ENCODE results near the gene FOCAD. TPM values are rescaled to one million over a fixed set of nuclear protein-coding genes. Genes with fewer than 3 reads are reported as not detected.
"Not testable (repeated sequence)": the region's sequence is repeated elsewhere in the genome, so short reads cannot be mapped to it uniquely, and the experiment has no call there.

Gene FOCAD
- total and polyA plus RNA-seq, 2 of the 8 experiments (the other 6 are each of a cell fraction or from before 2014, with no cell fraction given), result 22.0 to 38.4 TPM

DNA sequence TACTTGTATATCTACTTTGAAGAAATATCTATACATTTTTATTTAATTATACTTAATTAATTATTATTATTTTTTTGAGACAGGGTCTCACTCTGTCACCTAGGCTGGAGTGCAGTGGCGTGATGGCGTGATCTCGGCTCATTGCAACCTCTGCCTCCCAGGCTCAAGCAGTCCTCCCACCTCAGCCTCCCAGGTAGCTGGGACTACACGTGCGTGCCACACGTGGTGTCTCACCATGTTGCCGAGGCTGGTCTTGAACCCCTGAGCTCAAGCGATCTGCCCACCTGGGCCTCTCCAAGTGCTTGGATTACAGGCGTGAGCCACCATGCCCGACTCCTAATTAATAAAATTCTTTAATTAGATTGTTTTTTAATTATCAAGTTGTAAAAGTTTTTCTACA, 10.5 kb upstream of the FOCAD start:
- H3K14ac ChIP-seq (ENCODE audit: insufficient read length); H3K23ac ChIP-seq (ENCODE audit: insufficient read length); H2AK5ac ChIP-seq (ENCODE audit: low read depth, low read length); H3K27ac ChIP-seq (ENCODE audit: low read depth, low read length); H4K8ac ChIP-seq (ENCODE audit: extremely low read depth, insufficient read depth, low read length); H2BK120ac ChIP-seq (replicated peaks; ENCODE audit: low read depth, low read length); H4K91ac ChIP-seq (replicated peaks; ENCODE audit: insufficient read length, low read length); H3K56ac ChIP-seq (replicated peaks; ENCODE audit: insufficient read length, low read depth, low read length); H4K5ac ChIP-seq (ENCODE audit: insufficient read length, low read depth, low read length); H3K27me3 ChIP-seq (replicated peaks in 1 of 4; ENCODE audit: control insufficient read depth in 3 of 4, extremely low read depth in 1 of 4, insufficient read depth in 3 of 4, low read length in 3 of 4); H3K4ac ChIP-seq (replicated peaks; ENCODE audit: insufficient read length, low read depth, low read length); H3K79me1 ChIP-seq (ENCODE audit: low read depth, low read length); H3K4me2 ChIP-seq (ENCODE audit: insufficient read depth in 1 of 2, low read depth in 2 of 2, low read length in 2 of 2); H4K20me1 ChIP-seq (replicated peaks in 1 of 2; ENCODE audit: control insufficient read depth in 1 of 2, insufficient read depth in 2 of 2, low read length in 2 of 2); DNase-seq (ENCODE audit: low read depth in 1 of 2, low spot score in 2 of 2); H3K9ac ChIP-seq (replicated peaks in 1 of 4; ENCODE audit: extremely low read depth in 1 of 4, low read depth in 3 of 4, low read length in 3 of 4); H3K4me3 ChIP-seq (ENCODE audit: extremely low read depth in 1 of 4, insufficient read depth in 2 of 4, low read depth in 3 of 4, low read length in 4 of 4); H2BK5ac ChIP-seq (ENCODE audit: low read depth, low read length); H3K9me3 ChIP-seq (ENCODE audit: insufficient read depth in 2 of 2, low read depth in 1 of 2, low read length in 1 of 2); H2AFZ ChIP-seq (ENCODE audit: low read length); H3K18ac ChIP-seq (ENCODE audit: extremely low read depth, low read length); H3K23me2 ChIP-seq (ENCODE audit: low read depth, low read length); H2BK15ac ChIP-seq (ENCODE audit: low read length); H3K36me3 ChIP-seq (ENCODE audit: control insufficient read depth in 2 of 4, insufficient read depth in 4 of 4, low read length in 3 of 4); H2BK12ac ChIP-seq (ENCODE audit: low read depth, low read length); H2BK20ac ChIP-seq (ENCODE audit: low read length); FAIRE-seq; H3K4me1 ChIP-seq (replicated peaks in 1 of 4; ENCODE audit: control insufficient read depth in 3 of 4, insufficient read depth in 4 of 4, low read length in 3 of 4): not testable (repeated sequence)
- CTCF ChIA-PET (ENCODE audit: partially characterized antibody), result interaction anchor here (1.6 kb wide), 1 partner anchor 14 kb away, joined by 6 read pairs; no protein-coding TSS in a partner anchor
- POLR2A ChIA-PET (ENCODE audit: partially characterized antibody), result interaction anchor here (3.1 kb wide), 1 partner anchor 11 kb away, joined by 17 read pairs; the partner anchor contains the start of gene FOCAD
- peaks cover 0 to 18% of the 10 kb centered on the region in 2 experiments; a peak in 2 of 4 replicates for H3K79me2 ChIP-seq (ENCODE audit: control insufficient read depth in 1 of 2, insufficient read depth in 2 of 2, low read length in 2 of 2)
- WGBS, 2 experiments (ENCODE audit: extremely low coverage in 1 of 2, insufficient coverage in 1 of 2, insufficient read length in 1 of 2, insufficient replicate concordance in 2 of 2, low coverage in 1 of 2, low lambda C conversion rate in 2 of 2, missing lambda C conversion rate in 1 of 2), result 93% methylated on average over 10 of the region's 10 CpGs; no CpG with 5 or more reads in 1 of the 2 experiments

All from H1 (cell line).